Neural progenitor cell (in vitro differentiated cells): ENCODE results near the gene SF3B5.

Source experiments
- CTCF ChIP-seq: fragments of 200-600 bp; sonication (generic); IDR thresholded peaks from 2 replicates; pipeline ENCODE4 v1.5.1; 2017; ENCODE audit warnings: antibody characterized with exemption, mild to moderate bottlenecking
- EZH2phosphoT487 ChIP-seq: fragments of 200-600 bp; sonication (generic); IDR thresholded peaks from 2 replicates; pipeline ENCODE4 v1.6.1; 2017; ENCODE audit warnings: antibody characterized with exemption

GRCh38 chr6:144095134-144096002, at the start of gene SF3B5:
- TF ChIP-seq CTCF: no peak
- no peak for TF ChIP-seq EZH2phosphoT487
